PC-9 (cell line): Measurements from ENCODE around the gene SOX18. TPM values are rescaled to one million over a fixed set of nuclear protein-coding genes. Genes with fewer than 3 reads are reported as not detected.

ENCODE experiments used
- BruUV-seq: library from RNA; stranded (reverse); fragments of 400-500 nt; replicated peaks from 2 replicates; lab custom pipeline; 2021; lab: Mats Ljungman, UMichigan
- CTCF ChIA-PET: fragments of 300-600 bp; sonication (Branson Sonifier 250); formaldehyde crosslinking; loops from one replicate; lab custom pipeline; 2022; ENCODE audit warnings: antibody characterized with exemption; lab: Charles Lee
- POLR2A ChIA-PET: fragments of 300-600 bp; sonication (Branson Sonifier 250); formaldehyde crosslinking; loops from one replicate; lab custom pipeline; 2022; ENCODE audit warnings: antibody characterized with exemption; ENCODE audit not compliant: unreplicated experiment; lab: Charles Lee
- DNase-seq, 2 experiments: peaks; one replicate each; pipeline versions ENCODE4 v3.0.0 to v3.0.0-alpha.2; 2015 to 2022; ENCODE audit warnings: mixed read lengths in 1 of 2
- H2AFZ ChIP-seq: fragments of 200-600 bp; sonication (generic); 2 replicates; pipeline ENCODE4 v1.8.1; 2017; ENCODE audit warnings: antibody characterized with exemption
- H3F3A ChIP-seq: fragments of 200-600 bp; sonication (generic); 2 replicates; pipeline ENCODE4 v1.8.1; 2017; ENCODE audit warnings: antibody characterized with exemption, mild to moderate bottlenecking, low read depth; ENCODE audit not compliant: insufficient read depth
- H3K27ac ChIP-seq: fragments of 200-600 bp; sonication (generic); 2 replicates; pipeline ENCODE4 v1.6.1; 2016; ENCODE audit warnings: mixed run types
- H3K27me3 ChIP-seq: fragments of 200-600 bp; sonication (generic); 2 replicates; pipeline ENCODE4 v1.6.1; 2016; ENCODE audit warnings: low read depth, mixed run types; ENCODE audit not compliant: insufficient read depth
- H3K36me3 ChIP-seq: fragments of 200-600 bp; sonication (generic); 2 replicates; pipeline ENCODE4 v1.6.1; 2016; ENCODE audit warnings: low read depth, mixed run types
- H3K4me1 ChIP-seq: fragments of 200-600 bp; sonication (generic); replicated peaks from 2 replicates; pipeline ENCODE4 v1.6.1; 2016; ENCODE audit warnings: mixed run types; ENCODE audit not compliant: insufficient read depth
- H3K4me2 ChIP-seq: fragments of 200-600 bp; sonication (generic); 2 replicates; pipeline ENCODE4 v1.6.1; 2017; ENCODE audit warnings: mixed run types
- H3K4me3 ChIP-seq: fragments of 200-600 bp; sonication (generic); 2 replicates; pipeline ENCODE4 v1.6.1; 2016; ENCODE audit warnings: mixed run types
- H3K79me2 ChIP-seq: fragments of 200-600 bp; sonication (generic); 2 replicates; pipeline ENCODE4 v1.6.1; 2017; ENCODE audit warnings: low read depth, mixed run types
- H3K9me2 ChIP-seq: fragments of 200-600 bp; sonication (generic); 2 replicates; pipeline ENCODE4 v1.8.1; 2017; ENCODE audit warnings: mild to moderate bottlenecking; ENCODE audit not compliant: insufficient read depth
- H3K9me3 ChIP-seq: fragments of 200-600 bp; sonication (generic); 2 replicates; pipeline ENCODE4 v1.8.1; 2016; ENCODE audit warnings: low read depth; ENCODE audit not compliant: insufficient read depth
- H4K20me1 ChIP-seq: fragments of 200-600 bp; sonication (generic); 2 replicates; pipeline ENCODE4 v1.8.1; 2017; ENCODE audit not compliant: insufficient read depth
- CTCF ChIP-seq: fragments of 200-600 bp; sonication (generic); conservative IDR thresholded peaks from 2 replicates; pipeline ENCODE4 v1.6.1; 2017; ENCODE audit warnings: mixed run types, antibody characterized with exemption, mild to moderate bottlenecking, moderate library complexity
- EZH2 ChIP-seq: fragments of 200-600 bp; sonication (generic); IDR thresholded peaks from 2 replicates; pipeline ENCODE4 v1.8.0; 2017; ENCODE audit warnings: antibody characterized with exemption, low read depth
- intact Hi-C: fragments of 100-400 bp; cut with micrococcal nuclease; formaldehyde crosslinking; loops from one replicate; pipeline ENCODE4 v1.10.0; 2022; ENCODE audit not compliant: unreplicated experiment
- total RNA-seq: library from RNA; stranded (reverse); gene quantifications from 2 replicates; pipeline ENCODE4 v1.2.3, GENCODE V29; 2021

The SOX18 gene
- total RNA-seq, 1 experiment from 2014 or later: not detected

- Histone ChIP-seq H2AFZ (no peak overlapping the region), H3K27ac (no peak overlapping the region), H3K4me3 (no peak overlapping the region), H3K9me3 (no peaks in the 10 kb centered on the region), H3K27me3 (peaks cover 21% of the 10 kb centered on the region), H4K20me1 (no peaks in the 10 kb centered on the region), H3F3A (peaks cover 21% of the 10 kb centered on the region), H3K79me2 (no peaks in the 10 kb centered on the region), H3K36me3 (no peaks in the 10 kb centered on the region), H3K4me2 (peak overlapping the region; percentile 43), H3K9me2 (no peaks in the 10 kb centered on the region), H3K4me1 (peaks cover 20% of the 10 kb centered on the region)
- POLR2A ChIA-PET: interaction anchor here (0.6 kb wide), 1 partner anchor 729 kb away, joined by 5 read pairs; no protein-coding TSS in a partner anchor
- no TSS peak for BruUV-seq
- CTCF ChIA-PET: no interaction called here
- peak; percentile 61 to 75 for DNase-seq
- no peak for TF ChIP-seq EZH2
- no peak for TF ChIP-seq CTCF
- intact Hi-C loops: no loop called here
These were observed 4.8 kb downstream of the SOX18 start for GRCh38 chr20:64044484-64045247.

DNA sequence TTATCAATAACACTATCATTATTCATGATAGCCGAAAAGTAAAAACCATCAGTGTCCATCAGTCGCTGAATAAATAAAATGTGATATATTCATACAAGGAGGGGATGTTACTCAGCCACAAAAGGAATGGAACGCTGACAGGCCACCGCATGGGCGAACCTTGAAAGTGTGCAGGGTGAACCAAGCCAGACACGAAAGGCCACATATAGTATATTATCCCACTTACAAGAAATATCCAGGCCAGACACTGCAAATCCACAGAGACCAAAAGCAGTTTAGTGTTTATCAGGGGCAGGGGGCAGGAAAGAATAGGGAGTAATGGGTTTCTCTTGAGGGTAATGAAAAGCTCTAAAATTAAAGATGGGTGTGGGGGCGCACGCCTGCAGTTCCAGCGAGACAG, 5.7 kb downstream of the SOX18 start:
- no peaks in the 10 kb centered on the region for H4K20me1 ChIP-seq
- H3K4me2 ChIP-seq: no peak overlapping the region
- H2AFZ ChIP-seq: no peak overlapping the region
- intact Hi-C loops: no loop called here
- TF ChIP-seq EZH2 (no peak), CTCF (no peak)
- BruUV-seq: no TSS peak
- peaks cover 27% of the 10 kb centered on the region for H3K4me1 ChIP-seq
- POLR2A ChIA-PET: no interaction called here
- H3K36me3 ChIP-seq: no peaks in the 10 kb centered on the region
- no peaks in the 10 kb centered on the region for H3K79me2 ChIP-seq
- no peak overlapping the region for H3K27ac ChIP-seq
- H3K9me3 ChIP-seq: no peaks in the 10 kb centered on the region
- CTCF ChIA-PET: no interaction called here
- H3K9me2 ChIP-seq: no peaks in the 10 kb centered on the region
- peaks cover 20% of the 10 kb centered on the region; the same call in 1 of the 2 replicates for H3K27me3 ChIP-seq
- peaks cover 25% of the 10 kb centered on the region for H3F3A ChIP-seq
- no peak overlapping the region for H3K4me3 ChIP-seq
- no peak for DNase-seq

DNA sequence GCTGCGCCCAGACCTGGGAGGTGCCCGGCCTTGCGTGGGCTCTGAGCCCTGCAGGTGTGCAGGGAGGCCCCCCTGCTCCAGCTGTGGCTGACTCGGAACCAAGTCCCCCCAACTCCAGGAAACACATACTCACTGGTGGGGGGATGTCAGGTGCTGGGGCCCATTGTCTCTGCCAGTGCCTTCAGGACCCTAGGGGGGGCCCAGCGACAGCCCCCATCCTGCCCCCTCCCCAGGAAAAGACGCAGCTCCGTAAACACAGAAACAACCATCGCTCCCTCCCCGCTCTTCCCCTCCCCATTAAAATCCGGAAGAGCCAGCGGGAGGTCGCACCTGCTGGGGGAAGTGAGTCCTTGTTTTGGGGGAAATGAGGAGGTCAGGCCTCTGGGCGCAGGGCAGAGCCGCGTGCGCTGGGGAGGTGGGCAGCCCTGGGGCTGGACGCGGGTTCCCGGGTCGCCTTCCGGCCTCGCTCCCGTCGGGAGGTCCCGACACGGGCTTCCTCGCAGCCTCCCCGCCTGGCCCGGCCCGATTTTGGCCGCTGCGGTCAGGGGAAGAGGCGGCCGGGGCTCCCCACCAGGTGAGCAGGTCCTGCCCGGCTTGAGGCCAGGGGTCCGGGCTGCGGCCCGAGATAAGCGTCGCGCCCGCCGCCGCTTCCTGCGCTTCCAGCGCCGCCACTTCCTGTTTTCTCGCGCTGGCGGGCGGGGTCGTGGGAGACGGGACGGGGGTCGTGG, 7.2 kb downstream of the SOX18 start:
- no peak for DNase-seq
- Histone ChIP-seq H3K4me1 (peaks cover 30% of the 10 kb centered on the region), H3K9me3 (no peaks in the 10 kb centered on the region), H2AFZ (no peak overlapping the region), H3F3A (peaks cover 25% of the 10 kb centered on the region), H4K20me1 (no peaks in the 10 kb centered on the region), H3K4me3 (no peak overlapping the region), H3K36me3 (no peaks in the 10 kb centered on the region), H3K79me2 (no peaks in the 10 kb centered on the region), H3K27me3 (peaks cover 20% of the 10 kb centered on the region; the same call in 1 of the 2 replicates), H3K4me2 (no peak overlapping the region), H3K9me2 (no peaks in the 10 kb centered on the region), H3K27ac (no peak overlapping the region)
- BruUV-seq: TSS peak; percentile 56
- intact Hi-C loops: no loop called here
- ChIA-PET CTCF (no interaction called here), POLR2A (no interaction called here)
- TF ChIP-seq CTCF: no peak
- TF ChIP-seq EZH2: no peak
